Stimulated activated CD4-positive, alpha-beta T cell treated with anti-CD3 and anti-CD28 coated beads, Interleukin-4, amount 100 ng/mL, for 24 hours (primary cell): ENCODE results near the gene DSG4.

Source experiments
- DNase-seq: peaks from one replicate; pipeline ENCODE4 v3.0.0-alpha.2; 2020

Gene DSG4

DNA sequence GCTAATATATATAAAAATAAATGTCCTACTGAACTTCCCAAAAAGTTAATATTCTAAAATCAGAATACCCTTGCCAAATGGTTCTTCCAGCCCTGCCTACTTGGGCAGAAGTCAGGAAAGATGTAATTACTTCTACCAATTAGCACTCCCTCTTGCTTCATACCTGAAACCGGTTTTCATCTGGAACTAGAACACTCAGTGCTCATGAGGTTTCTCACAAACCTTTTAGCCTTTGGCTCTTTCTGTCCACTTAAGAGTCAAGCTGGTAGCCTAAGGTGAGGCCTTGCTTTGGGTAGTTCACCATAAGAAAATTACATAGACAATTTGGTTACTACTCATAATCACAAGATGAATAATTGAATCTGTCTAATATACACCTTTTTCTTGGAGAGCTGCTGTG is 75.0 kb downstream of the DSG4 start:
- no peak for DNase-seq

GRCh38 chr18:31454066-31454708 is 77.6 kb downstream of the DSG4 start:
- DNase-seq = no peak
